SK-N-SH (cell line): ENCODE results near the gene STK32C. TPM values are rescaled to one million over a fixed set of nuclear protein-coding genes. Genes with fewer than 3 reads are reported as not detected.

Source experiments
- CTCF ChIA-PET: fragments of 300-600, 350-600 bp; formaldehyde crosslinking; extraction: SDS; loops from one replicate; lab custom pipeline; 2021; lab: Yijun Ruan, JAX
- POLR2A ChIA-PET: fragments of 350-600 bp; sonication (Branson Sonifier 250); formaldehyde crosslinking; extraction: SDS; loops from one replicate; lab custom pipeline; 2020; ENCODE audit warnings: antibody characterized with exemption, inconsistent platforms; lab: Yijun Ruan, JAX
- DNase-seq: peaks from one replicate; pipeline ENCODE4 v3.0.0; 2012
- H2AFZ ChIP-seq: fragments of 200-600 bp; sonication (generic); 2 replicates; pipeline ENCODE4 v1.8.1; 2016; ENCODE audit warnings: antibody characterized with exemption, mild to moderate bottlenecking, low read depth
- H3F3A ChIP-seq: fragments of 200-600 bp; sonication (generic); replicated peaks from 2 replicates; pipeline ENCODE3; 2016; ENCODE audit warnings: antibody characterized with exemption, mild to moderate bottlenecking; ENCODE audit not compliant: insufficient read depth
- H3K27ac ChIP-seq, 2 experiments: fragments of 200-500 bp in 1 of 2; fragments of 200-600 bp in 1 of 2; sonication (Bioruptor generic) in 1 of 2; sonication (generic), shearing (Covaris generic) in 1 of 2; 2 replicates each; pipeline versions ENCODE4 v1.5.1 to v1.6.1; 2014 to 2016; ENCODE audit warnings: low read depth in 2 of 2, inconsistent platforms in 1 of 2, low read length in 1 of 2, mild to moderate bottlenecking in 1 of 2, mixed read lengths in 1 of 2
- H3K27me3 ChIP-seq: fragments of 200-600 bp; sonication (generic), shearing (Covaris generic); 2 replicates; pipeline ENCODE4 v1.6.1; 2016; ENCODE audit warnings: mixed run types; ENCODE audit not compliant: insufficient read depth
- H3K36me3 ChIP-seq, 2 experiments: fragments of 200-500 bp in 1 of 2; fragments of 200-600 bp in 1 of 2; sonication (Bioruptor generic) in 1 of 2; sonication (generic) in 1 of 2; replicated peaks in 1 of 2; 2 replicates each; pipeline versions ENCODE3 to v1.5.1; 2014 to 2016; ENCODE audit warnings: low read length in 1 of 2, mild to moderate bottlenecking in 1 of 2; ENCODE audit not compliant: insufficient read depth in 2 of 2, control insufficient read depth in 1 of 2
- H3K4me1 ChIP-seq, 2 experiments: fragments of 200-500 bp in 1 of 2; fragments of 200-600 bp in 1 of 2; sonication (Bioruptor generic) in 1 of 2; sonication (generic), shearing (Covaris generic) in 1 of 2; 2 replicates each; pipeline versions ENCODE4 v1.5.1 to v1.6.1; 2014 to 2016; ENCODE audit warnings: low read depth in 1 of 2, low read length in 1 of 2, mixed run types in 1 of 2; ENCODE audit not compliant: insufficient read depth in 2 of 2, control insufficient read depth in 1 of 2
- H3K4me2 ChIP-seq: fragments of 200-600 bp; sonication (generic), shearing (Covaris generic); 2 replicates; pipeline ENCODE4 v1.6.1; 2017; ENCODE audit warnings: mixed run types
- H3K4me3 ChIP-seq, 2 experiments: fragments of 200-500 bp in 1 of 2; fragments of 200-600 bp in 1 of 2; sonication (Bioruptor generic) in 1 of 2; sonication (generic), shearing (Covaris generic) in 1 of 2; 2 replicates each; pipeline versions ENCODE4 v1.5.1 to v1.8.1; 2014 to 2016; ENCODE audit warnings: low read depth in 2 of 2, inconsistent platforms in 1 of 2, low read length in 1 of 2, mild to moderate bottlenecking in 1 of 2, mixed read lengths in 1 of 2, moderate library complexity in 1 of 2
- H3K79me2 ChIP-seq: fragments of 200-600 bp; sonication (generic); 2 replicates; pipeline ENCODE4 v1.8.1; 2017; ENCODE audit warnings: mild to moderate bottlenecking; ENCODE audit not compliant: insufficient read depth
- H3K9ac ChIP-seq: fragments of 200-600 bp; sonication (generic); 2 replicates; pipeline ENCODE4 v1.6.1; 2017; ENCODE audit warnings: mixed run types
- H3K9me2 ChIP-seq: fragments of 200-600 bp; sonication (generic); 2 replicates; pipeline ENCODE4 v1.6.1; 2017; ENCODE audit warnings: mixed run types
- H3K9me3 ChIP-seq: fragments of 200-600 bp; sonication (generic); 2 replicates; pipeline ENCODE4 v1.6.1; 2017; ENCODE audit warnings: mixed run types, mild to moderate bottlenecking, moderate library complexity
- H4K20me1 ChIP-seq: fragments of 200-600 bp; sonication (generic); 2 replicates; pipeline ENCODE4 v1.6.1; 2017; ENCODE audit warnings: mild to moderate bottlenecking, mixed run types; ENCODE audit not compliant: insufficient read depth
- CHD2 ChIP-seq: fragments of 150-350 bp; IDR thresholded peaks from 2 replicates; pipeline ENCODE4 v1.6.1; 2018; ENCODE audit warnings: low read length; ENCODE audit not compliant: partially characterized antibody
- ELF1 ChIP-seq: IDR thresholded peaks from 2 replicates; pipeline ENCODE4 v1.4.0; 2012
- EP300 ChIP-seq, 2 experiments: IDR thresholded peaks; 2 replicates each; pipeline versions ENCODE4 v1.4.0 to v1.6.1; 2012; ENCODE audit warnings: borderline replicate concordance in 1 of 2, low read depth in 1 of 2, low read length in 1 of 2
- FOXM1 ChIP-seq: IDR thresholded peaks from 2 replicates; pipeline ENCODE4 v1.4.0; 2012; ENCODE audit warnings: low read depth, mild to moderate bottlenecking
- GABPA ChIP-seq: IDR thresholded peaks from 2 replicates; pipeline ENCODE4 v1.4.0; 2012; ENCODE audit warnings: low read depth, mild to moderate bottlenecking
- POLR2AphosphoS5 ChIP-seq: IDR thresholded peaks from 2 replicates; pipeline ENCODE4 v1.6.1; 2012; ENCODE audit warnings: low read depth, low read length
- RCOR1 ChIP-seq: fragments of 150-350 bp; IDR thresholded peaks from 2 replicates; pipeline ENCODE4 v1.6.1; 2017; ENCODE audit warnings: antibody characterized with exemption, low read length
- RFX5 ChIP-seq: IDR thresholded peaks from 2 replicates; pipeline ENCODE4 v1.6.1; 2012; ENCODE audit warnings: mild to moderate bottlenecking, improper control_type of control experiment, low read length
- RXRA ChIP-seq: IDR thresholded peaks from 2 replicates; pipeline ENCODE4 v1.4.0; 2012; ENCODE audit warnings: low read depth, mild to moderate bottlenecking, borderline replicate concordance
- SIN3A ChIP-seq: IDR thresholded peaks from 2 replicates; pipeline ENCODE4 v1.6.1; 2012; ENCODE audit warnings: low read depth, mild to moderate bottlenecking, low read length, moderate library complexity, borderline replicate concordance
- SMC3 ChIP-seq: IDR thresholded peaks from 2 replicates; pipeline ENCODE4 v1.6.1; 2012; ENCODE audit warnings: low read depth, low read length, improper control_type of control experiment
- TAF1 ChIP-seq: IDR thresholded peaks from 2 replicates; pipeline ENCODE4 v1.6.1; 2012; ENCODE audit warnings: low read depth, mild to moderate bottlenecking, low read length, moderate library complexity, borderline replicate concordance
- WGBS: methylation state at CpG from one replicate; pipeline ENCODE4 v1.1.6; 2017; ENCODE audit warnings: low lambda C conversion rate; 5-methylcytosine and 5-hydroxymethylcytosine counted together
- polyA plus RNA-seq, 3 experiments: library from polyadenylated mRNA; depleted of rRNA; stranded (reverse); fragments of >200 nt; gene quantifications; 2 replicates each; pipeline ENCODE4 v1.2.3, GENCODE V29; 2012
- TF ChIP-seq, protein P1 (sequence below): fragments of 200-600 bp; sonication (generic); IDR thresholded peaks from 2 replicates; pipeline ENCODE4 v1.6.1; 2017; ENCODE audit warnings: antibody characterized with exemption, mild to moderate bottlenecking, moderate library complexity
- TF ChIP-seq, protein P2 (sequence below): IDR thresholded peaks from 2 replicates; pipeline ENCODE4; 2012
- TF ChIP-seq, protein P3 (sequence below): IDR thresholded peaks from 2 replicates; pipeline ENCODE4 v1.4.0; 2012; ENCODE audit warnings: low read depth, borderline replicate concordance

STK32C gene
- polyA plus RNA-seq, 1 of the 3 experiments (the other 2 are of a cell fraction), result 27.8 TPM

DNA sequence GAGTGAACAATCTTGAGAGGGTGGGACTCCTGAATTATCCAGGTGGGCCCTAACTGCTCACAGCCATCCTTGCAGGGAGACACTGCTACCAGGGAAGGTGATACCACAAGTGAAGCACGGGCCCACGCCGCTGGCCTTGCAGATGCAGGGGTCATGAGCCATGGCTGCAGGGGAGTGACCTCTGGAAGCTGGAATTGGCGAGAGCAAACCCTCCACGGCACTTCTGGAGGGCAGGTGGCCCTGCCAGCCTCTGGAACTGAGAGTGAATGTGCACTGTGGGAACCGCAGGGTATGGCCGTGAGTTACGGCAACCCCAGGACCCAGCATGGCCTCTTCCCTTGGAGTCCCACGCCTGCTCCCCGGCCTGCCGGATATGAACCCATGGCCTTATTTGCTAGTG lies 37.5 kb downstream of the STK32C start:
- POLR2A ChIA-PET, result interaction anchor here (1.0 kb wide), 1 partner anchor 161 kb away, joined by 3 read pairs; no protein-coding TSS in a partner anchor
- Histone ChIP-seq H3K79me2 (no peaks in the 10 kb centered on the region), H3K27ac (no peak overlapping the region), H3F3A (peaks cover 6% of the 10 kb centered on the region), H4K20me1 (no peaks in the 10 kb centered on the region), H3K4me2 (no peak overlapping the region), H3K27me3 (no peaks in the 10 kb centered on the region)
- no peak for TF ChIP-seq GABPA
- TF ChIP-seq, protein P1, sequence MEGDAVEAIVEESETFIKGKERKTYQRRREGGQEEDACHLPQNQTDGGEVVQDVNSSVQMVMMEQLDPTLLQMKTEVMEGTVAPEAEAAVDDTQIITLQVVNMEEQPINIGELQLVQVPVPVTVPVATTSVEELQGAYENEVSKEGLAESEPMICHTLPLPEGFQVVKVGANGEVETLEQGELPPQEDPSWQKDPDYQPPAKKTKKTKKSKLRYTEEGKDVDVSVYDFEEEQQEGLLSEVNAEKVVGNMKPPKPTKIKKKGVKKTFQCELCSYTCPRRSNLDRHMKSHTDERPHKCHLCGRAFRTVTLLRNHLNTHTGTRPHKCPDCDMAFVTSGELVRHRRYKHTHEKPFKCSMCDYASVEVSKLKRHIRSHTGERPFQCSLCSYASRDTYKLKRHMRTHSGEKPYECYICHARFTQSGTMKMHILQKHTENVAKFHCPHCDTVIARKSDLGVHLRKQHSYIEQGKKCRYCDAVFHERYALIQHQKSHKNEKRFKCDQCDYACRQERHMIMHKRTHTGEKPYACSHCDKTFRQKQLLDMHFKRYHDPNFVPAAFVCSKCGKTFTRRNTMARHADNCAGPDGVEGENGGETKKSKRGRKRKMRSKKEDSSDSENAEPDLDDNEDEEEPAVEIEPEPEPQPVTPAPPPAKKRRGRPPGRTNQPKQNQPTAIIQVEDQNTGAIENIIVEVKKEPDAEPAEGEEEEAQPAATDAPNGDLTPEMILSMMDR, result no peak
- no peak for TF ChIP-seq SIN3A
- TF ChIP-seq FOXM1, result no peak
- TF ChIP-seq TAF1, result no peak
- TF ChIP-seq RCOR1, result no peak
- TF ChIP-seq, protein P2, sequence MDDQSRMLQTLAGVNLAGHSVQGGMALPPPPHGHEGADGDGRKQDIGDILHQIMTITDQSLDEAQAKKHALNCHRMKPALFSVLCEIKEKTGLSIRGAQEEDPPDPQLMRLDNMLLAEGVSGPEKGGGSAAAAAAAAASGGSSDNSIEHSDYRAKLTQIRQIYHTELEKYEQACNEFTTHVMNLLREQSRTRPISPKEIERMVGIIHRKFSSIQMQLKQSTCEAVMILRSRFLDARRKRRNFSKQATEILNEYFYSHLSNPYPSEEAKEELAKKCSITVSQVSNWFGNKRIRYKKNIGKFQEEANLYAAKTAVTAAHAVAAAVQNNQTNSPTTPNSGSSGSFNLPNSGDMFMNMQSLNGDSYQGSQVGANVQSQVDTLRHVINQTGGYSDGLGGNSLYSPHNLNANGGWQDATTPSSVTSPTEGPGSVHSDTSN, result no peak
- no peak for TF ChIP-seq CHD2
- TF ChIP-seq SMC3, result no peak
- no peak for TF ChIP-seq ELF1
- no peak for TF ChIP-seq POLR2AphosphoS5
- TF ChIP-seq RXRA, result no peak
- no peak for TF ChIP-seq RFX5
- TF ChIP-seq, protein P3, sequence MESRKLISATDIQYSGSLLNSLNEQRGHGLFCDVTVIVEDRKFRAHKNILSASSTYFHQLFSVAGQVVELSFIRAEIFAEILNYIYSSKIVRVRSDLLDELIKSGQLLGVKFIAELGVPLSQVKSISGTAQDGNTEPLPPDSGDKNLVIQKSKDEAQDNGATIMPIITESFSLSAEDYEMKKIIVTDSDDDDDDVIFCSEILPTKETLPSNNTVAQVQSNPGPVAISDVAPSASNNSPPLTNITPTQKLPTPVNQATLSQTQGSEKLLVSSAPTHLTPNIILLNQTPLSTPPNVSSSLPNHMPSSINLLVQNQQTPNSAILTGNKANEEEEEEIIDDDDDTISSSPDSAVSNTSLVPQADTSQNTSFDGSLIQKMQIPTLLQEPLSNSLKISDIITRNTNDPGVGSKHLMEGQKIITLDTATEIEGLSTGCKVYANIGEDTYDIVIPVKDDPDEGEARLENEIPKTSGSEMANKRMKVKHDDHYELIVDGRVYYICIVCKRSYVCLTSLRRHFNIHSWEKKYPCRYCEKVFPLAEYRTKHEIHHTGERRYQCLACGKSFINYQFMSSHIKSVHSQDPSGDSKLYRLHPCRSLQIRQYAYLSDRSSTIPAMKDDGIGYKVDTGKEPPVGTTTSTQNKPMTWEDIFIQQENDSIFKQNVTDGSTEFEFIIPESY, result no peak
- no peak for TF ChIP-seq EP300 (IDR thresholded peaks at IDR 0.05; ENCODE audit: borderline replicate concordance in 1 of 2, low read depth in 1 of 2, low read length in 1 of 2)
- TF ChIP-seq, all 33 proteins: peak for 0
- no peaks in the 10 kb centered on the region for H3K36me3 ChIP-seq
- no peak overlapping the region for H3K4me3 ChIP-seq
- no peak for DNase-seq
- no peaks in the 10 kb centered on the region for H3K9me3 ChIP-seq
- CTCF ChIA-PET, result no interaction called here
- H2AFZ ChIP-seq, result no peak overlapping the region
- H3K9ac ChIP-seq, result no peak overlapping the region
- 94% methylated on average over 6 of the region's 11 CpGs for WGBS
- H3K9me2 ChIP-seq, result no peaks in the 10 kb centered on the region
- H3K4me1 ChIP-seq, result peaks cover 0 to 48% of the 10 kb centered on the region in 2 experiments; a peak in 1 of 4 replicates
